Right lung (tissue), 10 donors: ENCODE measurements around the gene ADAM22. TPM values are rescaled to one million over a fixed set of nuclear protein-coding genes. Genes with fewer than 3 reads are reported as not detected.
"Not testable (repeated sequence)": the region's sequence is repeated elsewhere in the genome, so short reads cannot be mapped to it uniquely, and the experiment has no call there.

ENCODE experiments used
- DNase-seq, 2 donors: peaks; one replicate each; pipeline ENCODE4 v3.0.0-alpha.2; 2013
- long read RNA-seq, 8 donors: transcript quantifications; one replicate each; lab custom pipeline, GENCODE V29; 2026
- polyA plus RNA-seq, 5 donors: library from polyadenylated mRNA; unstranded; fragments of 120-200 nt; gene quantifications; one replicate each; pipeline versions ENCODE4 v1.2.1 to v1.2.3, GENCODE V29; 2013; ENCODE audit warnings: inconsistent platforms in 1 of 5, low replicate concordance in 1 of 5; ENCODE audit not compliant: insufficient read length in 5 of 5, insufficient read depth in 1 of 5

ADAM22 gene, protein sequence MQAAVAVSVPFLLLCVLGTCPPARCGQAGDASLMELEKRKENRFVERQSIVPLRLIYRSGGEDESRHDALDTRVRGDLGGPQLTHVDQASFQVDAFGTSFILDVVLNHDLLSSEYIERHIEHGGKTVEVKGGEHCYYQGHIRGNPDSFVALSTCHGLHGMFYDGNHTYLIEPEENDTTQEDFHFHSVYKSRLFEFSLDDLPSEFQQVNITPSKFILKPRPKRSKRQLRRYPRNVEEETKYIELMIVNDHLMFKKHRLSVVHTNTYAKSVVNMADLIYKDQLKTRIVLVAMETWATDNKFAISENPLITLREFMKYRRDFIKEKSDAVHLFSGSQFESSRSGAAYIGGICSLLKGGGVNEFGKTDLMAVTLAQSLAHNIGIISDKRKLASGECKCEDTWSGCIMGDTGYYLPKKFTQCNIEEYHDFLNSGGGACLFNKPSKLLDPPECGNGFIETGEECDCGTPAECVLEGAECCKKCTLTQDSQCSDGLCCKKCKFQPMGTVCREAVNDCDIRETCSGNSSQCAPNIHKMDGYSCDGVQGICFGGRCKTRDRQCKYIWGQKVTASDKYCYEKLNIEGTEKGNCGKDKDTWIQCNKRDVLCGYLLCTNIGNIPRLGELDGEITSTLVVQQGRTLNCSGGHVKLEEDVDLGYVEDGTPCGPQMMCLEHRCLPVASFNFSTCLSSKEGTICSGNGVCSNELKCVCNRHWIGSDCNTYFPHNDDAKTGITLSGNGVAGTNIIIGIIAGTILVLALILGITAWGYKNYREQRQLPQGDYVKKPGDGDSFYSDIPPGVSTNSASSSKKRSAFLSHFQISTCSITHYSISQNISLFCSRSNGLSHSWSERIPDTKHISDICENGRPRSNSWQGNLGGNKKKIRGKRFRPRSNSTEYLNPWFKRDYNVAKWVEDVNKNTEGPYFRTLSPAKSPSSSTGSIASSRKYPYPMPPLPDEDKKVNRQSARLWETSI
- polyA plus RNA-seq, result 10 to 100 TPM in 4 of 5 donors, 1 to 10 TPM in 1; 8.0 to 25.9 (median 18.7) TPM
- long read RNA-seq, donor 1, full-length matches to known transcripts, result 1 of 15 reads
- long read RNA-seq, donor 1, partial matches to known transcripts, result 14 of 15 reads
- long read RNA-seq, donor 1, other reads (novel, unspliced or antisense), result 0 of 15 reads
- long read RNA-seq, donor 2, full-length matches to known transcripts, result 3 of 3 reads
- long read RNA-seq, donor 2, partial matches to known transcripts, result 0 of 3 reads
- long read RNA-seq, donor 2, other reads (novel, unspliced or antisense), result 0 of 3 reads
- long read RNA-seq, donor 3, full-length matches to known transcripts, result 1 of 1 reads
- long read RNA-seq, donor 3, partial matches to known transcripts, result 0 of 1 reads
- long read RNA-seq, donor 3, other reads (novel, unspliced or antisense), result 0 of 1 reads
- long read RNA-seq, donor 4, result 0 reads
- long read RNA-seq, donor 5, partial matches to known transcripts, result 345 of 545 reads
- long read RNA-seq, donor 5, other reads (novel, unspliced or antisense), result 200 of 545 reads
- long read RNA-seq, donor 6, result 0 reads
- long read RNA-seq, donor 7, result 0 reads
- long read RNA-seq, donor 8, result 0 reads

DNA sequence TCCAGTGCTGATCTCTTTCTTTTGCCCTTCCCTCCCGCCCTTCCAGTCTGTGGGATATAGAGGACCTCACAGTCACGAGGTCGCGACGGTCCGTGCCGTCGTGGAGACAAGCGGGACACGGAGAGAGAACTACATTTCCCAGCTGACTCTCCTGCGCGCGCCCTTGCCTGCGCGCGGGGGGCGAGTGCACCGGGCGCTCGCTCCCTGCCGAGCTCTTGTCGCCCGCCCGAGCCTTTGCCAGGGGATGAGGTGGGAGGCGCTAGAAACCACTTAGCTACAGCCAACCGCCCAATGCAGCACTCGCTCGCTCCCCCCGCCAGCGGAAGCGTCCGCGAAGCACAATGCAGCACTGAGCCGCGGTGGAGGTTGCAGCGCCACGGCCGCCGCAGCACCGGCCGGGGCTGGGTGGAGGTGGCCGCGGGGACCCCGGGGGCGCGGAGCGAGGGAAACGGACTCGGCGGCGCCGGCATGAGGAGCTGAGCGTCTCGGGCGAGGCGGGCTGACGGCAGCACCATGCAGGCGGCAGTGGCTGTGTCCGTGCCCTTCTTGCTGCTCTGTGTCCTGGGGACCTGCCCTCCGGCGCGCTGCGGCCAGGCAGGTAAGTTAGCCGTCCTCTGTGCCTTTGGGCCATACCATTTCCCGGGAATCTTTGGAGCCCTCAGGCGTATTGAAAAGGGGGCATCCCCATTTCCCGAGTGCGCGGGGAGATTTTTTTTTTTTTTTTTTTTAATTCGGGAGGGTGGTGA is at the start of gene ADAM22:
ADAM22 (plus strand) TSS at position 299 of the 746 bp plus-strand sequence; CDS start at position 514, 215 bp downstream.
- DNase-seq, result peak; percentile 91 to 93

DNA sequence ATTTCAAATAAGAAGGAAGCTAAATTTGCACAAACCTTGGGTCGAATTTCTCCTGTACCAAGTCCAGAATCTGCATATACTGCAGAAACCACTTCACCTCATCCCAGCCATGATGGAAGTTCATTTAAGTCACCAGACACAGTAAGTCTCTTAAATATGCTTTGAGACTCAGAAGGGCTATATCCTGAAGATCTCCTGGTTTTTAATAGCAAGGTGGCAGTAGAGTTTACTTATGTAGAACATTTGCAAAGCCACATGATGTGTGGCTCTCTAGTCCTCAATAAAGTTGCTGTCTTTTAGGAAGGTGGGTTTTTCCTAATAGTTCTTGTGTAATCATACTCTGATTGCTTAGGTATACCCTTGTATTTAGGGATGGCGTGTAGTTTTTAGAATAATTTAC is 49.0 kb upstream of the ADAM22 start:
- DNase-seq, result no peak

DNA sequence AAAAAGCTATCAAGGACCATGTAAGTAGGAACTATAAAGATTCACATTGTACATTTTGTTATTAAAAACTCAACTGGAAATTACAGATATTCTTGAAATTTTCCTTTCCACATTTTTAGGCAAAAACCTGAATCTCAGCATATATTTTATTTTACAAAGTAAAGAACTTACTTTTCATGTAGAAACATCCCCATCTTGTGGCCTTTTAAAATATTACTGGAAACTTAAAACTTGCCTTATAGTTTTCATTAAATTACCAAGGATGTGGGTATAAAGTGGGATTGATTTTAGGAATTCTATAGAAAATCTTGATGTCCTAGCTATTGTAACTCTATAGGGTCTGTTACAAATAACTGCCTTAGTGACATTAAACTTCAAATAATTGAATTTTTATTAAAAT is 47.2 kb upstream of the ADAM22 start:
- DNase-seq, result peak in 1 of 2 donors; percentile 16

DNA sequence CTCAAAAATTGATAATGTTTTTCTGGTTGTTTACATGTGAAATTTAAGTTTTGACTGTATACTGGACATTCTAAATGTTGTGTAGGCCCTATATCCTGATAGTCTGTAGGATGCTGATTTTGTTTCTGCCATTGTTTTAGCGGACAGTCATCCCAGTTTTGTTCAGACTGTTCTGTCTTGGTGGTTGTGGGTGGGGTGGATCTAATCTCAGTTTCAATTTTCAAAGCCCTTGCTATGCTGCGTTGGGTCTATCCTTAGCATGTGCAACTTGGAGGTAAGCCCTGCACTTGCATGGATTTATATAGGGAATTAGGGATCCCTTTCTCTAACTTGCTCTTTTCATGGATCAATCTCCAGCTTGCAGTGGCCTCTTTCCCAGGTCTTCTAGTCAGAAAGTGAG is 38.7 kb upstream of the ADAM22 start:
- DNase-seq, result no peak

DNA sequence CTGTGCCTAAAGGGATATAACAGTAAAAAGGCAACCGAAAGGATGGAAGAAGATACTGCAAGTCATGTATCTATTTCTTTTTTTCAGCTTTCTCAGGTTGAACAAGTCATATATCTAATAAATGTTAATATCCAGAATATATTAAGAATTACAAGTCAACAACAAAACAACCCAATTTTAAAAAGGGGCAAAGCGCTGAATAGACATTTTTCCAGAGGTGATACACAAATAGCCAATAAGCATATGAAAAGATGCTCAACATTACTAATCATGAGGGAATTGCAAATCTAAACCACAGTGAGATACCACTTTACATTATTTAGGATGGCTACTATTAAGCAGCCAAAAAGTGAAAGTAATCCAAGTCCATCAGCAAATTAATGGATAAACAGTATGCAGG is 34.8 kb upstream of the ADAM22 start:
- DNase-seq, result no peak

DNA sequence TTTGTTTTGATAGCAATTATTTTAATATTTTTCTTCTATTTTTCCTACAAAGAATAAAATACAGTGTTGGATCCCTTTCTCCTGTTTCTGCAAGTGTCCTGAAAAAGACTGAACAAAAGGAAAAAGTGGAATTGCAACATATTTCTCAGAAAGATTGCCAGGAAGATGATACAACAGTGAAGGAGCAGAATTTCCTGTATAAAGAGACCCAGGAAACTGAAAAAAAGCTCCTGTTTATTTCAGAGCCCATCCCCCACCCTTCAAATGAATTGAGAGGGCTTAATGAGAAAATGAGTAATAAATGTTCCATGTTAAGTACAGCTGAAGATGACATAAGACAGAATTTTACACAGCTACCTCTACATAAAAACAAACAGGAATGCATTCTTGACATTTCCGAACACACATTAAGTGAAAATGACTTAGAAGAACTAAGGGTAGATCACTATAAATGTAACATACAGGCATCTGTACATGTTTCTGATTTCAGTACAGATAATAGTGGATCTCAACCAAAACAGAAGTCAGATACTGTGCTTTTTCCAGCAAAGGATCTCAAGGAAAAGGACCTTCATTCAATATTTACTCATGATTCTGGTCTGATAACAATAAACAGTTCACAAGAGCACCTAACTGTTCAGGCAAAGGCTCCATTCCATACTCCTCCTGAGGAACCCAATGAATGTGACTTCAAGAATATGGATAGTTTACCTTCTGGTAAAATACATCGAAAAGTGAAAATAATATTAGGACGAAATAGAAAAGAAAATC is 26.7 kb upstream of the ADAM22 start:
- DNase-seq, result not testable (repeated sequence)

DNA sequence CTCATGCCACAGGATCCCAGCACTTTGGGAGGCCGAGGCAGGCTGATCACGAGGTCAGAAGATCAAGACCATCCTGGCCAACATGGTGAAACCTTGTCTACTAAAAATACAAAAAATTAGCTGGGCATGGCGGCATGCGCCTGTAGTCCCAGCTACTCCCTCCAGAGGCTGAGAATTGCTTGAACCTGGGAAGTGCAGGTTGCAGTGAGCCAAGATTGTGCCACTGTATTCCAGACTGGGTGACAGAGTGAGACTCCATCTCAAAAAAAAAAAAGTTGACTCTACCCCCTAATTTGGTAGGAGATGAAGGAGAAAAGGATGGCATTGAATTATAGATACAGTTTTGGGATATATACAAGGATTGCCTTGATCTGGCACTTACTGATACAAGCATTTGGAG is 25.2 kb upstream of the ADAM22 start:
- not testable (repeated sequence) for DNase-seq

DNA sequence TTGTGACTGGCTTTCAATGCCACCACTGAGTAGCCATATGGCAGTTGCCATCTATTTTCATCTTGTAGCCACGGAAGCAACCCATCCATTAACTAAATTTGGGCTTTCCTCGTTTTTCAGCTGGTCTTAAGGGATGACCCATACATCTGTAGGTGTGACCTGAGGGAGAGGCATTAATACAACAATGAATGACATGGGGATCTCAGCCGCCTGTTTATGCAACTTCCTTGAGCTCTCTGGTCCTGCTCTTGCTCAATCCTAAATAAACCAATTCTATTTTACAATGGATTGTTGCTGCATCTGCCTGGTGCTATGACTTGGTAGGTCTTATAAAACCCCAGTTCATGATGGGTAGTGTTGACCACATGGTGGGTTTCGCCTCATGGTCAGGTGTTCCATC is 21.9 kb upstream of the ADAM22 start:
- no peak for DNase-seq

DNA sequence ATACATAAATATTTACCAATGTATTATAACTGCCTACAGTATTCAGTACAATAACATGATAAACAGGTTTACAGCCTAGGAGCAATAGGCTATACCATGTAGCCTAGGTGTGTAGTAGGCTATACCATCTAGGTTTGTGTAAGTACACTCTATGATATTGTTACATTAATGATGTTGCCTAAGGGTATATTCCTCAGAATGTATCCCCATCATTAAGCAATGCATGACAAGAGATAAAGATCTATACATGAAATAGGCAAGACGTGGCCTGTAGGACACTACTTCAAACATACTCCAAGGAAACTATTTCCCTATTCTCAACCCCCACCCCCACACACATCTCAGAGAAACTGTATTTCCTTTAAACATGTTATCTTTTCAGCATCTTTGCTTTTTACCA is 15.3 kb upstream of the ADAM22 start:
- DNase-seq, result no peak

DNA sequence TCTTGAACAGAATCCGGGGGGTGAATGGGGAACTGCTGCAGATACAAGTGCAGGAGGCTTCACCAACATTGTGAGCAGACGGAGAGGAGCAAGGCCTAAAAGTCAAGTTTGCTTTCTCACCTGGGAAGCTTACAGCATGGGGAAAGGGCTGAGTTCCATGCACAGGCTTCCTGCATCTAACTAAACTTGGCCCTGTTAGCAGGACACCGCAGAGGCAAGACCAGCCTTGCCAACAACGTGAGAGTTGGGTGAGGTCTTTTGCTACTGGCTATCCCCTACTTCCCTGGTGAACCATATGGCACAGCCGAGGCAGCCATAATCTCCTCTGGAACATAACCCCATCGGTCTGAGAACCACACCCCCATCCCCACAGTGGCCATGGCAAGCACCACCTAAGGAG is 14.2 kb upstream of the ADAM22 start:
- DNase-seq, result no peak

DNA sequence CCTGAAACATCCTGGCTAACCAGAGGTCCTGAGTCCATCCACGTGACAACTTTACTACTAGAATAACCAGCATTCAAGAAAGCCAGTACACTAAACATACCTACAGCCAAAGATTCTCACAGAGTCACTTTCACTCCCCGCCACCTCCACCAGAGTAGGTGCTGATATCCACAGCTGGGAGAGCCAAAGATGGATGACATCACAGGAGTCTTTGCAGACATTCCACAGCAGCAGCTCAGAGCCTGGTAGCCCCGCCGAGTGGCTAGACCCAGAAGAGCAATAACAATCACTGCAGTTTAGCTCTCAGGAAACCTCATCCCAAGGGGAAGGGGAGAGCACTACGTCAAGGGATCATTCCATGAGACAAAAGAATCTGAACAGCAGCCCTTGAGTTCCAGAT is 13.5 kb upstream of the ADAM22 start:
- DNase-seq, result no peak

DNA sequence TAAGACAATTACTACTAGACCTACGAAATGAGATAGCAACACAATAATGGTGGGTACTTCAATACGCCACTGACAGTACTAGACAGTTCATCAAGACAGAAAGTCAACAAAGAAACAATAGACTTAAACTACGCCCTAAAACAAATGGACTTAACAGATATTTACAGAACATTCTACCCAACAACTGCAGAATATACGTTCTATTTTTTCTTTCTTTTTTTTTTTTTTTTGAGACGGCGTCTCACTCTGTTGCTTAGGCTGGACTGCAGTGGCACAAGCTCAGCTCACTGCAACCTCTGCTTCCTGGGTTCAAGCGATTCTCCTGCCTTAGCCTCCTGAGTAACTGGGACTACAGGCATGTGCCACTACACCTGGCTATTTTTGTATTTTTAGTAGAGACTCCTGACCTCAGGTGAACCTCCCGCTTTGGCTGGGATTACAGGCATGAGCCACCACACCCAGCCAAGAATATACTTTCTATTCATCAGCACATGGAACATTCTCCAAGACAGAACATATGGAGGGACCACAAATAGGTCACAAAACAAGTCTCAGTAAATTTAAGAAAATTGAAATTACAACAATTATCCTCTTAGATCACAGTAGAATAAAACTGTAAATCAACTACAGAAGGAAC is 11.2 kb upstream of the ADAM22 start:
- DNase-seq, result not testable (repeated sequence)

DNA sequence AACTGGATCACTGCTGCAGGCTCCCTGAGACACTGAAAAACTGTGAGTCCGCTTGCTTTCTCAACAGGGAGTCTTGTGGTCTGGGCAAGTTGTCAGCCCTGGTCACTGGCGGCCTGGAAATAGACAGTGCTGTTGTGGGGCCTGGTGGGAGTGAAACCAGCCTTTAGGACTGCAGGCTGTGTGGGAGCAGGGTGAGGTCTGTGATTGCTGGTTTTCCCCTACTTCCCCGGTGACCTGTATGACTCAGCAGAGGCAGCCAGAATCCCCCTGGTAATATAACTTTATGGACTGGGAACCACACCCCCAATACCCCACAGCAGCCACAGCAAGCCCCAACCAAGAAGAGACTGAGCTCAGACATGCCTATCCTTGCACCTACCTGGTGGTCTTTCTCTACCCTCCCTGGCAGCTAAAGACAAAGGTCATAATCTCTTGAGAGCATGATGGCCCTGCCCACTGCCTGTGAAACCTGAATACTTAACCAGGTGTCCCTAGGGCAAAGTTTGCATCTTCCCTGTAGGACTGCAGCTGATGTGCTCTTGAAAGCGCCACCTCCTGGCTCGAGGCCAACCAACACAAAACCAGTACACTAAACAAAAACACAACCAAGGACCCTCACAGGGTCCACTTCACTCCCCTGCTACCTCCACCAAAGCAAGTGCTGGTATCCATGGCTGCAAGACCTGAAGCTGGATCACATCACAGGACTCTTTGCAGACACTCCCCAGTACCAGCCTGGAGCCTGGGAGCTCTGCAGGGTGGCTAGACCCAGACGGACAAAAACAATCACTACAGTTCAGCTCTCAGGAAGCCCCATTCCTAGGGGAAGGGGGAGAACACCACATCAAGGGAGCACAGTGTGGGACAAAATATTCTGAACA is 7.2 kb upstream of the ADAM22 start:
- no peak for DNase-seq

DNA sequence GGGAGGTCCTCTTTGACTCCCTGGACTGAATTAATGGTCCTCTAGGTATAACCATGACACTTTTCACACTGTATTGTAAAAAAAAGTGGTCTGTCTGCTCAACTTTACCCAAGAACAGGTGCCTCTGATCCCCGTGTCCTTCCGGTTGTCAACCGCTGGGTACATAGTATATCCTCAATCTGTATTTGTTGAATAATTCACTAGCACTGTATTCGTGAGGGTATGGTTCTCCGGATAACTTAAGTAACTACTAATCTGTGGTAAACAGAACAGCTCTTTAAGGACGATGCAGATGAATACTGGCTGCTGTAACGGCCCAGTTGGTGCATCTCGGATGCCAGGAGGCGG is 472 bp upstream of the ADAM22 start:
- DNase-seq, result no peak

DNA sequence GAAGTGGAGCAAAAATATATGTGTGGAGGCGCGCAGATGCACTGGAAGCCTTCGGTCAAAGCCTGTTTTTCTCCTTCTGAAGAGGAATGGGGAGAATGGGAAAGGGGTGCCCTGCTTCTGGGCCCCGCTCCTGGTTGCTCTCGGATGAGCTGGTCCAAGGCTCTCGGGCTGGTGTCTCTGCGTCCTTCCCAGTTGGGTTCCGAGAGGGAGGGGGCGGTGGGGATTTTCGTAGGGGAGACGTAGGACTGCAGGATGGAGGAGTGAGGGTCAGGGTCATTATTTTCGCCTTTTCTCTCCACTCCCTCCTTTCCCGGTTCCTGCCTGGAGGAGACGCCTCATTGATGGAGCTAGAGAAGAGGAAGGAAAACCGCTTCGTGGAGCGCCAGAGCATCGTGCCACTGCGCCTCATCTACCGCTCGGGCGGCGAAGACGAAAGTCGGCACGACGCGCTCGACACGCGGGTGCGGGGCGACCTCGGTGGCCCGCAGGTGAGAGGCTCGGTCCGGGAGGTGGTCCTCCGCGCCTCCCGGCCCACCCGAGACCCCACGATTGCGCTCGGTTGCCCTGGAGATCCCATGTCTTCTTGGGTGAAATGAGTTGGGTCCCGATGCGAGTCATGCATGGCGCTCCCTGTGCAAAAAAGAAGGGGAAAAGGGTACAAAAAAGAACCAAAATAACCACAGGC is 790 bp downstream of the ADAM22 start:
- peak in 1 of 2 donors; percentile 22 for DNase-seq

DNA sequence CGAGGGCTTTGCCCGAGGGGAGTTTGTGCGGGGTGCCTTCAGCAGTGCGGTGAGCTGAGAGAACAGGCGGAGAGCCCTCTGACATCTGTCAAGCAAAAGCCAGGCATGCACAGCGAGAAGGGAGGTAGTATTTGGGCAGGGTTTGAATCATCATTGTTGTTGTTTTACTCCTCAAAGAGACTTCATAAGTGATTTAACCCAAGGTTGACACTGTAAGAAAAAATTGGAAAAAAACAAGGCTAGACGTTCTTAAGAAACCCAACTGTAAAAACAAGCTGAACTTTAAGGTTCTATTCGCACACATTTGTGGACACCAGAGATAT is 1.3 kb downstream of the ADAM22 start:
- no peak for DNase-seq

DNA sequence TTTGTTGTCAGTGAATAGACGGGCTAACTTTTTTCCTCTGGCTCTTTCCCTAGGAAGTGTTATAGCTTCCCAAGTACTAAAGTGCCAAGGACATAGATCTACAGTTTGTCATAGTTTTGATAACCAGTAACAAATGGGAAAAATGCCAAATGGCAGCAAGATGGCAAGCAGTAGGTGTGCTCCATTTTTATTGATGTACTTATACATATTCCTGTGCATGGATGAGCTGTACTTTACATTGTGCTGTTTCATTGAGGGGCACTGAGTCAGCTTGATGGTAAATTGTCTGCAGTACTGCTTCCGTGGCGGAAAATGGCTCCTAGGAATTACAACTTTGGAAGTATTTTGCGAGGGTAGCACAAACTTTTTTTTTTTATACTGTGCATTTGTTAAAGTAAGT is 7.1 kb downstream of the ADAM22 start:
- DNase-seq, result no peak

DNA sequence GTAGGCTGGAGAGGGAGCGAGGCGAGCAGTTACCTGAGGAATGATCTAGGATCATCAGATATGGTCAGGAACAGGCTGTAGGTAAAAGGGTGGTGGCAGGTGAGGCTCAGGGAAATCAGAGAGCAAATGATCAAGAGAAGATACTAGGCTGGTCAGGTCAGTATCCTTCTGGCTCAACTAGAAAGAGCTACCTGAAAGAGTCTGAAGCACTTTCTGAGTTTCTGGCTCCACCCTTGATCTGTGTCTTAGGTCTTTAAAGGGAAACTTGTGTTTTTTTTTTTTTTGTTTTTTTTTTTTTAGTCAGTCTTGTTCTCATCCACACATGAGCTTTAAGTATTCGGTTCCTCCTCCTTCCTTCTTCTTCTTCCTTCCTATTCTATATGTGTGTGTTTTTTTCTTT is 10.5 kb downstream of the ADAM22 start:
- no peak for DNase-seq
